Liver (tissue), 9 donors: ENCODE data around the gene LRRC70. TPM values are rescaled to one million over a fixed set of nuclear protein-coding genes. Genes with fewer than 3 reads are reported as not detected.

Source experiments
- DNase-seq: peaks from one replicate; pipeline ENCODE4 v3.0.0-alpha.2; 2017; ENCODE audit warnings: low spot score
- H3K27ac ChIP-seq, 2 donors: one replicate each; pipeline ENCODE4 v1.7.0; 2013; ENCODE audit warnings: inconsistent platforms in 2 of 2, low read length in 2 of 2, control low read depth in 1 of 2, low read depth in 1 of 2, mild to moderate bottlenecking in 1 of 2
- H3K27me3 ChIP-seq, 4 donors: one replicate each; pipeline versions ENCODE4 v1.6.1 to v1.7.0; 2013; ENCODE audit warnings: low read length in 3 of 4, inconsistent platforms in 1 of 4, mild to moderate bottlenecking in 1 of 4, moderate library complexity in 1 of 4; ENCODE audit not compliant: control insufficient read depth in 4 of 4, insufficient read depth in 4 of 4
- H3K36me3 ChIP-seq, 4 donors: one replicate each; pipeline versions ENCODE4 v1.6.1 to v1.7.0; 2013; ENCODE audit warnings: low read length in 3 of 4, mild to moderate bottlenecking in 3 of 4, low read depth in 1 of 4, moderate library complexity in 1 of 4; ENCODE audit not compliant: control insufficient read depth in 4 of 4, insufficient read depth in 3 of 4
- H3K4me1 ChIP-seq, 4 donors: one replicate each; pipeline versions ENCODE4 v1.6.1 to v1.7.0; 2013; ENCODE audit warnings: low read length in 3 of 4, mild to moderate bottlenecking in 3 of 4, moderate library complexity in 1 of 4; ENCODE audit not compliant: control insufficient read depth in 4 of 4, insufficient read depth in 4 of 4
- H3K4me3 ChIP-seq, 3 donors: one replicate each; pipeline versions ENCODE4 v1.6.1 to v1.7.0; 2013; ENCODE audit warnings: low read length in 3 of 3, control low read depth in 1 of 3, low read depth in 1 of 3, mild to moderate bottlenecking in 1 of 3
- H3K9ac ChIP-seq, 2 donors: one replicate each; pipeline ENCODE4 v1.7.0; 2013; ENCODE audit warnings: low read length in 2 of 2, mild to moderate bottlenecking in 2 of 2, moderate library complexity in 2 of 2, control low read depth in 1 of 2, low read depth in 1 of 2
- H3K9me3 ChIP-seq, 4 donors: one replicate each; pipeline versions ENCODE4 v1.6.1 to v1.7.0; 2013; ENCODE audit warnings: low read length in 3 of 4; ENCODE audit not compliant: control insufficient read depth in 4 of 4
- ATF3 ChIP-seq: IDR thresholded peaks from 2 replicates; pipeline ENCODE4 v1.6.1; 2016; ENCODE audit warnings: antibody characterized with exemption
- CTCF ChIP-seq: fragments of 150-350 bp; IDR thresholded peaks from 2 replicates; pipeline ENCODE4 v1.5.1; 2017; ENCODE audit warnings: improper control_type of control experiment, low read depth, low read length; ENCODE audit not compliant: missing input control
- EGR1 ChIP-seq, 2 donors: IDR thresholded peaks; 2 replicates each; pipeline ENCODE4 v1.6.1; 2016 to 2018; ENCODE audit warnings: antibody characterized with exemption in 2 of 2, low read depth in 2 of 2
- FOXA1 ChIP-seq: IDR thresholded peaks from 2 replicates; pipeline ENCODE4 v1.6.1; 2016; ENCODE audit warnings: antibody characterized with exemption
- FOXA2 ChIP-seq: IDR thresholded peaks from 2 replicates; pipeline ENCODE4 v1.6.1; 2016; ENCODE audit warnings: antibody characterized with exemption
- HNF4A ChIP-seq, 2 donors: conservative IDR thresholded peaks; 2 replicates each; pipeline ENCODE4 v1.6.1; 2016; ENCODE audit warnings: antibody characterized with exemption in 2 of 2, mild to moderate bottlenecking in 2 of 2
- HNF4G ChIP-seq: IDR thresholded peaks from 2 replicates; pipeline ENCODE4 v1.6.1; 2016; ENCODE audit warnings: antibody characterized with exemption
- JUND ChIP-seq, 2 donors: IDR thresholded peaks; 2 replicates each; pipeline ENCODE4 v1.6.1; 2016; ENCODE audit warnings: antibody characterized with exemption in 2 of 2
- MAX ChIP-seq: IDR thresholded peaks from 2 replicates; pipeline ENCODE4 v1.6.1; 2016; ENCODE audit warnings: antibody characterized with exemption
- NR2F2 ChIP-seq: IDR thresholded peaks from 2 replicates; pipeline ENCODE4 v1.6.1; 2016; ENCODE audit warnings: antibody characterized with exemption
- RAD21 ChIP-seq, 2 donors: IDR thresholded peaks; 2 replicates each; pipeline ENCODE4 v1.6.1; 2016; ENCODE audit warnings: antibody characterized with exemption in 2 of 2, mild to moderate bottlenecking in 2 of 2
- REST ChIP-seq: IDR thresholded peaks from 2 replicates; pipeline ENCODE4 v1.6.1; 2016; ENCODE audit warnings: antibody characterized with exemption, mild to moderate bottlenecking
- RXRA ChIP-seq, 2 donors: IDR thresholded peaks; 2 replicates each; pipeline ENCODE4 v1.6.1; 2017 to 2018; ENCODE audit warnings: antibody characterized with exemption in 2 of 2, mild to moderate bottlenecking in 1 of 2
- SP1 ChIP-seq: IDR thresholded peaks from 2 replicates; pipeline ENCODE4 v1.6.1; 2018; ENCODE audit warnings: antibody characterized with exemption, mild to moderate bottlenecking
- TAF1 ChIP-seq: conservative IDR thresholded peaks from 2 replicates; pipeline ENCODE4 v1.6.1; 2016; ENCODE audit warnings: antibody characterized with exemption, mild to moderate bottlenecking
- YY1 ChIP-seq: IDR thresholded peaks from 2 replicates; pipeline ENCODE4 v1.6.1; 2016; ENCODE audit warnings: antibody characterized with exemption, mild to moderate bottlenecking
- ZBTB33 ChIP-seq: IDR thresholded peaks from 2 replicates; pipeline ENCODE4 v1.6.1; 2016; ENCODE audit warnings: antibody characterized with exemption
- WGBS: extraction: QIAGEN DNeasy Blood & Tissue Kit; methylation state at CpG from one replicate; pipeline ENCODE4 v1.1.7; 2013; 5-methylcytosine and 5-hydroxymethylcytosine counted together
- polyA plus RNA-seq, 2 donors: library from polyadenylated mRNA; stranded (reverse) in 1 of 2; unstranded in 1 of 2; fragments of 200-250 nt in 1 of 2; fragments of >200 nt in 1 of 2; fragmentation: Nextera tagmentation in 1 of 2; extraction: Ambion mirVana in 1 of 2; gene quantifications; one replicate each; pipeline versions ENCODE4 v1.2.1 to v1.2.3, GENCODE V29; 2013 to 2015
- total RNA-seq, 2 donors: library from RNA; depleted of rRNA; stranded (reverse); fragments of >200 nt; gene quantifications; one replicate each; pipeline ENCODE4 v1.2.3, GENCODE V29; 2014
- donor health status: healthy.
- donor health status: healthy.
- donor health status: healthy.
- donor health status: healthy.
- donor health status: healthy.

The LRRC70 gene
- total and polyA plus RNA-seq, 4 donors: 0.66 to 2.8 (median 1.7) TPM

GRCh38 chr5:62577488-62577887 lies 1.1 kb upstream of the LRRC70 start:
- 98% methylated on average over 1 of the region's 1 CpG for WGBS
- H3K9ac ChIP-seq: no peak overlapping the region
- DNase-seq: no peak
- no peak overlapping the region for H3K4me3 ChIP-seq
- H3K27ac ChIP-seq: no peak overlapping the region
- TF ChIP-seq FOXA2 (no peak), SP1 (no peak), YY1 (no peak), ATF3 (no peak), RAD21 (IDR thresholded peaks at IDR 0.05) (no peak), MAX (no peak), HNF4G (no peak), FOXA1 (no peak), HNF4A (conservative IDR thresholded peaks at IDR 0.05) (no peak), RXRA (IDR thresholded peaks at IDR 0.05) (no peak), TAF1 (no peak), REST (no peak), EGR1 (IDR thresholded peaks at IDR 0.05; ENCODE audit: low read depth in 2 of 2) (no peak), JUND (IDR thresholded peaks at IDR 0.05) (no peak), ZBTB33 (no peak), CTCF (no peak), NR2F2 (no peak)
- no peaks in the 10 kb centered on the region for H3K4me1 ChIP-seq
- peaks cover 0 to 7% (median 0%) of the 10 kb centered on the region in 4 donors for H3K36me3 ChIP-seq
- no peaks in the 10 kb centered on the region for H3K9me3 ChIP-seq
- no peaks in the 10 kb centered on the region for H3K27me3 ChIP-seq

GRCh38 chr5:62579761-62580160 lies 1.1 kb downstream of the LRRC70 start:
- no peak for TF ChIP-seq ZBTB33
- no peak for TF ChIP-seq HNF4G
- TF ChIP-seq NR2F2: no peak
- no peak for TF ChIP-seq RXRA (IDR thresholded peaks at IDR 0.05)
- TF ChIP-seq FOXA2: no peak
- TF ChIP-seq YY1: no peak
- TF ChIP-seq ATF3: no peak
- no peak for TF ChIP-seq FOXA1
- no peak for TF ChIP-seq MAX
- TF ChIP-seq EGR1 (IDR thresholded peaks at IDR 0.05; ENCODE audit: low read depth in 2 of 2): no peak
- TF ChIP-seq CTCF: no peak
- no peak for TF ChIP-seq HNF4A (conservative IDR thresholded peaks at IDR 0.05)
- TF ChIP-seq TAF1: no peak

More at GRCh38 chr5:62579761-62580160, 1.1 kb downstream of the LRRC70 start:
- Histone ChIP-seq H3K9ac (peak overlapping the region in 1 of 2 donors; percentile 51), H3K4me1 (no peaks in the 10 kb centered on the region), H3K27me3 (no peaks in the 10 kb centered on the region), H3K27ac (no peak overlapping the region), H3K4me3 (no peak overlapping the region), H3K9me3 (no peaks in the 10 kb centered on the region), H3K36me3 (peaks cover 0 to 7% (median 0%) of the 10 kb centered on the region in 4 donors)
- no peak for DNase-seq
- WGBS: 86% methylated on average over 5 of the region's 5 CpGs
